ENCODE measurements around the gene RNF31.

RNF31 gene

GRCh38 chr14:24160850-24161804 is 13.8 kb downstream of the RNF31 start, which contains the start of gene IRF9:
TSS of gene IRF9 (plus strand) at chr14:24161265. CDS start at chr14:24162145, 880 bp downstream.
- peak; percentile 93 for DNase-seq

- no peak for DNase-seq
These were observed 14.8 kb downstream of the RNF31 start for GRCh38 chr14:24162093-24162492.

- no peak for DNase-seq
These were observed 17.3 kb downstream of the RNF31 start for GRCh38 chr14:24164518-24164991.

GRCh38 chr14:24165785-24166184 is 18.5 kb downstream of the RNF31 start:
- no peak for DNase-seq

- DNase-seq, result no peak
These were observed 20.3 kb downstream of the RNF31 start for GRCh38 chr14:24167469-24168114.

- DNase-seq, result peak; percentile 91
These were observed 24.3 kb downstream of the RNF31 start, which contains the start of gene REC8 for GRCh38 chr14:24171422-24172260. TSS of gene REC8 (plus strand) at chr14:24172080. CDS start at chr14:24172553, 473 bp downstream.

- no peak for DNase-seq
These were observed 25.1 kb downstream of the RNF31 start for GRCh38 chr14:24172261-24172860.

GRCh38 chr14:24172871-24173281 is 25.6 kb downstream of the RNF31 start:
- no peak for DNase-seq

GRCh38 chr14:24176599-24176998 is 29.3 kb downstream of the RNF31 start:
- DNase-seq, result no peak

- no peak for DNase-seq
These were observed 29.9 kb downstream of the RNF31 start for GRCh38 chr14:24177041-24177825.

GRCh38 chr14:24177891-24178290 is 30.6 kb downstream of the RNF31 start:
- no peak for DNase-seq

- no peak for DNase-seq
These were observed 31.3 kb downstream of the RNF31 start for GRCh38 chr14:24178399-24179178.

GRCh38 chr14:24179294-24179960 is 32.1 kb downstream of the RNF31 start:
- no peak for DNase-seq

- no peak for DNase-seq
These were observed 32.9 kb downstream of the RNF31 start for GRCh38 chr14:24179961-24180796.

GRCh38 chr14:24181371-24182077 is 34.2 kb downstream of the RNF31 start:
- DNase-seq, result no peak

GRCh38 chr14:24182110-24182882 is 35.0 kb downstream of the RNF31 start:
- no peak for DNase-seq

GRCh38 chr14:24183014-24183481 is 35.8 kb downstream of the RNF31 start:
- no peak for DNase-seq

Data from left hindlimb (tissue), 1 donor.